Endodermal cell (in vitro differentiated cells): ENCODE data around the gene COCH. TPM values are rescaled to one million over a fixed set of nuclear protein-coding genes. Genes with fewer than 3 reads are reported as not detected.

Source experiments
- DNase-seq: peaks from one replicate; pipeline ENCODE4 v3.0.0-alpha.2; 2017
- H3K27ac ChIP-seq: 2 replicates; pipeline ENCODE4 v1.5.1; 2013; ENCODE audit warnings: mild to moderate bottlenecking, low read depth, low read length, moderate library complexity
- H3K27me3 ChIP-seq: 2 replicates; pipeline ENCODE4 v1.6.1; 2013; ENCODE audit warnings: mild to moderate bottlenecking, low read length, moderate library complexity; ENCODE audit not compliant: insufficient read depth, control insufficient read depth, poor library complexity, severe bottlenecking
- H3K36me3 ChIP-seq: 2 replicates; pipeline ENCODE4 v1.7.0; 2013; ENCODE audit warnings: mild to moderate bottlenecking, low read length, moderate library complexity; ENCODE audit not compliant: control insufficient read depth, insufficient read depth
- H3K4me1 ChIP-seq: one replicate; pipeline ENCODE4 v1.7.0; 2013; ENCODE audit warnings: low read length; ENCODE audit not compliant: control insufficient read depth, insufficient read depth
- H3K4me3 ChIP-seq: 2 replicates; pipeline ENCODE4 v1.5.1; 2013; ENCODE audit warnings: mild to moderate bottlenecking, low read length, moderate library complexity
- H3K9ac ChIP-seq: 2 replicates; pipeline ENCODE4 v1.6.1; 2013; ENCODE audit warnings: mild to moderate bottlenecking, low read length, moderate library complexity; ENCODE audit not compliant: poor library complexity, severe bottlenecking; ENCODE audit errors: extremely low read depth
- H3K9me3 ChIP-seq: 2 replicates; pipeline ENCODE4 v1.6.1; 2013; ENCODE audit warnings: mild to moderate bottlenecking, low read length, moderate library complexity; ENCODE audit not compliant: control insufficient read depth
- H3K27ac Mint-ChIP-seq: 2 replicates; pipeline ENCODE4 v1.8.0; 2020; ENCODE audit warnings: mixed read lengths
- H3K27me3 Mint-ChIP-seq: 2 replicates; pipeline ENCODE4 v1.8.0; 2021; ENCODE audit warnings: mild to moderate bottlenecking, mixed read lengths; ENCODE audit not compliant: insufficient read depth
- H3K36me3 Mint-ChIP-seq: 2 replicates; pipeline ENCODE4 v1.8.0; 2020; ENCODE audit warnings: low read depth, mixed read lengths
- H3K4me1 Mint-ChIP-seq: 2 replicates; pipeline ENCODE4 v1.8.0; 2020; ENCODE audit warnings: mixed read lengths
- H3K4me3 Mint-ChIP-seq: 2 replicates; pipeline ENCODE4 v1.8.0; 2020; ENCODE audit warnings: mild to moderate bottlenecking, moderate library complexity, mixed read lengths
- H3K9me3 Mint-ChIP-seq: 2 replicates; pipeline ENCODE4 v1.8.0; 2020; ENCODE audit warnings: mild to moderate bottlenecking, mixed read lengths
- WGBS, 2 experiments: methylation state at CpG; one replicate each; pipeline versions ENCODE4 v1.1.5 to v1.1.7; 2013; ENCODE audit warnings: missing lambda C conversion rate in 2 of 2, mixed read lengths in 1 of 2; ENCODE audit not compliant: insufficient coverage in 1 of 2, insufficient read length in 1 of 2; 5-methylcytosine and 5-hydroxymethylcytosine counted together
- total RNA-seq, 2 donors: library from RNA; stranded (reverse); fragmentation: NEBNext Ultra II Directional in 1 of 2; extraction: Animal tissue kit (Norgen Biotek cat#: 25700) in 1 of 2; gene quantifications; 2 replicates in 1 of 2; 3 replicates in 1 of 2; pipeline ENCODE4 v1.2.1, GENCODE V29; 2021
- TF ChIP-seq, protein P1 (sequence below): fragments of 200-600 bp; sonication (generic); conservative IDR thresholded peaks from 2 replicates; pipeline ENCODE4 v1.5.0; 2021; ENCODE audit warnings: antibody characterized with exemption, mild to moderate bottlenecking

The COCH gene
- total RNA-seq, 2 donors from 2014 or later = 59.1 to 76.2 TPM

DNA sequence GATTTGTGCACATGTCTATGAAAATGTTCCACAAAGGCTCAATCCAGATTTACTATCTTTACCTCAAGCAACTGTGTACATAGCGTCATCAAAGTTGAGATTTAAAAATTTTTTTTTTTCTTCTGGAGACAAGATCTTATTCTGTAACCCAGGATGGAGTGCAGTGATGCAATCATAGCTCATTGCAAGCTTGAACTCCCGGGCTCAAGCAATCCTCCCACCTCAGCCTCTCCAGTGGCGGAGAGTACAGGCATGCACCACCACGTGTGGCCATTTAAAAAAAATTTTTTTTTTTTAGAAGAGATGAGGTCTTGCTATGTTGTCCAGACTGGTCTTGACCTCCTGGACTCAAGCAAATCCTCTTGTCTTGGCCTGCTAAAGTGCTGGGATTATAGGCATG lies 2.3 kb downstream of the COCH start:
- H3K4me3 ChIP-seq = no peak overlapping the region
- no peak for DNase-seq
- Mint-ChIP-seq H3K27ac (no peak overlapping the region), H3K9me3 (no peaks in the 10 kb centered on the region), H3K27me3 (peaks cover 39% of the 10 kb centered on the region), H3K4me3 (no peak overlapping the region), H3K4me1 (peaks cover 15% of the 10 kb centered on the region), H3K36me3 (peaks cover 25% of the 10 kb centered on the region)
- peaks cover 44% of the 10 kb centered on the region for H3K27me3 ChIP-seq
- 61 to 73% methylated on average over 3 to 4 of the region's 4 CpGs for WGBS, 2 experiments
- H3K9ac ChIP-seq = no peak overlapping the region
- TF ChIP-seq, protein P1, sequence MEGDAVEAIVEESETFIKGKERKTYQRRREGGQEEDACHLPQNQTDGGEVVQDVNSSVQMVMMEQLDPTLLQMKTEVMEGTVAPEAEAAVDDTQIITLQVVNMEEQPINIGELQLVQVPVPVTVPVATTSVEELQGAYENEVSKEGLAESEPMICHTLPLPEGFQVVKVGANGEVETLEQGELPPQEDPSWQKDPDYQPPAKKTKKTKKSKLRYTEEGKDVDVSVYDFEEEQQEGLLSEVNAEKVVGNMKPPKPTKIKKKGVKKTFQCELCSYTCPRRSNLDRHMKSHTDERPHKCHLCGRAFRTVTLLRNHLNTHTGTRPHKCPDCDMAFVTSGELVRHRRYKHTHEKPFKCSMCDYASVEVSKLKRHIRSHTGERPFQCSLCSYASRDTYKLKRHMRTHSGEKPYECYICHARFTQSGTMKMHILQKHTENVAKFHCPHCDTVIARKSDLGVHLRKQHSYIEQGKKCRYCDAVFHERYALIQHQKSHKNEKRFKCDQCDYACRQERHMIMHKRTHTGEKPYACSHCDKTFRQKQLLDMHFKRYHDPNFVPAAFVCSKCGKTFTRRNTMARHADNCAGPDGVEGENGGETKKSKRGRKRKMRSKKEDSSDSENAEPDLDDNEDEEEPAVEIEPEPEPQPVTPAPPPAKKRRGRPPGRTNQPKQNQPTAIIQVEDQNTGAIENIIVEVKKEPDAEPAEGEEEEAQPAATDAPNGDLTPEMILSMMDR = no peak
- H3K4me1 ChIP-seq = no peaks in the 10 kb centered on the region
- no peak overlapping the region for H3K27ac ChIP-seq
- no peaks in the 10 kb centered on the region for H3K9me3 ChIP-seq
- no peaks in the 10 kb centered on the region for H3K36me3 ChIP-seq

DNA sequence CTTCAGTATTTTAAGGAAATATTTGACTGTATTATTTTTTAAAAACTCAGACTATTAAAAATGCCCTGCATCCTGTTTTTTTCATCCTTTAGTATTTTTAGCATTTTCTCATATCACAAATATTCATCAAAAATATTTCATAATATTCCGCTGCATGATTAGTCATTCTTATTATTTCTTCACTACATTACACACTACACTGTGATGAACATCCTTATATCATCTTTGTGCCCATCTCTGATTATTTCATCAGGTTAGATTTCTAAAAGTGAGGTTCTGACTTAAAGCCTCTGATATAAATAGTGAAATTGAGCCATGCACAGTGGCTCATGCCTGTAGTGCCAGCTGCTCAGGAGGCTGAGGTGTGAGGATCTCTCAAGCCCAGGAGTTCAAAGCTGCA lies 8.1 kb downstream of the COCH start:
- peaks cover 14% of the 10 kb centered on the region for H3K36me3 ChIP-seq
- no peak overlapping the region for H3K27ac Mint-ChIP-seq
- H3K27ac ChIP-seq = no peak overlapping the region

DNA sequence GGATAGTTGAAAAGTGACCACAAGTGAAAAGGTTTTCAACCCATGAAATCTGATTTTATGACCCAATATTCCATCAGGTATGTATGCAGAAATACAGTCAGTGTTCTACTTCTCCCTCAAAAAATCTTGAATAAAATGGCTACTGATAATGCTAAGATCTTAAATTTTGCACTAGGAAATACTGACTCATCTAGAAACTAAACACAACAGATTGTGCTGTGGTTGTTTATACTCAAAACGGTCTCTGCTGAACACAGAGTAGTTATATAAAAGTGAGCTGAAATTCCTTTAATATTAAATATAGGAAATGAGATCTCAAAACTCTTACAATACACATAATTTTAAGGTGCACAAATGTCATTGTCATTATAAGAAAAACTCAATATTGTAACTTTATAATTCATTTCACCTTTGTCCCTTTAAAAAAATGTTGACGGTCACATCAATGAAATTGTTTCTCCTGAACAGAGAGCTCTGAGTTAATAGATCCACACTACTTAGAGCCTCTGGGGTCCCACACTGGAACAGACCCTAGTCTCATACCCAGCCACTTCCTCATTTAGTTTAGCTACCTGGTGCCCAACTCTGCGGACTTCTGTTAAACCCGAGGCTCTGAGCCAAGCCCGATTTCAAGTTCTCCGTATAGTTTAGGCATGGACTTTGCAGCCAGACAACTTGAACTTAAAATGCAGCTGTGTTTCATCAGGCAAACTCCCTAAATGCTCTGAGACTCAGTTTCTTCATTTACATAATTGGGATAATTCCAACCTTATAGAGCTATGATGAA lies 9.3 kb downstream of the COCH start:
- Histone ChIP-seq H3K27me3 (no peaks in the 10 kb centered on the region), H3K9me3 (no peaks in the 10 kb centered on the region), H3K9ac (no peak overlapping the region), H3K27ac (no peak overlapping the region), H3K4me1 (no peaks in the 10 kb centered on the region), H3K36me3 (peaks cover 15% of the 10 kb centered on the region), H3K4me3 (no peak overlapping the region)
- H3K36me3 Mint-ChIP-seq = peaks cover 39% of the 10 kb centered on the region
- H3K4me3 Mint-ChIP-seq = no peak overlapping the region
- DNase-seq = no peak
- H3K27ac Mint-ChIP-seq = no peak overlapping the region
- TF ChIP-seq, protein P1 = no peak
- no peaks in the 10 kb centered on the region for H3K9me3 Mint-ChIP-seq
- no peaks in the 10 kb centered on the region for H3K27me3 Mint-ChIP-seq
- WGBS, 2 experiments = 93 to 96% methylated on average over 4 to 5 of the region's 6 CpGs
- peaks cover 2% of the 10 kb centered on the region for H3K4me1 Mint-ChIP-seq

More for the DNA sequence above, 8.1 kb downstream of the COCH start:
- TF ChIP-seq, protein P1 = no peak
- H3K27me3 Mint-ChIP-seq = peaks cover under 1% of the 10 kb centered on the region
- no peaks in the 10 kb centered on the region for H3K9me3 Mint-ChIP-seq
- no peak overlapping the region for H3K4me3 Mint-ChIP-seq
- H3K9ac ChIP-seq = no peak overlapping the region
- H3K36me3 Mint-ChIP-seq = peaks cover 48% of the 10 kb centered on the region
- no peaks in the 10 kb centered on the region for H3K4me1 ChIP-seq
- WGBS, 2 experiments = 96 to 100% methylated on average over 1 of the region's 1 CpG
- no peak overlapping the region for H3K4me3 ChIP-seq
- no peaks in the 10 kb centered on the region for H3K9me3 ChIP-seq
- DNase-seq = no peak
- peaks cover 2% of the 10 kb centered on the region for H3K4me1 Mint-ChIP-seq
- no peaks in the 10 kb centered on the region for H3K27me3 ChIP-seq
